IPS DF 6.9 (cell line): ENCODE results near the gene GORASP2.
"Not testable (repeated sequence)": the region's sequence is repeated elsewhere in the genome, so short reads cannot be mapped to it uniquely, and the experiment has no call there.

Source experiments
- DNase-seq: peaks from one replicate; pipeline ENCODE4 v3.0.0-alpha.2; 2013; ENCODE audit warnings: low read depth, low spot score
- H3K27ac ChIP-seq: one replicate; pipeline ENCODE4 v1.5.1; 2013; ENCODE audit warnings: low read length, control low read depth
- H3K27me3 ChIP-seq: 2 replicates; pipeline ENCODE4 v1.6.1; 2013; ENCODE audit warnings: mild to moderate bottlenecking, low read length; ENCODE audit not compliant: control insufficient read depth, insufficient read depth
- H3K36me3 ChIP-seq: 2 replicates; pipeline ENCODE4 v1.6.1; 2013; ENCODE audit warnings: low read length; ENCODE audit not compliant: control insufficient read depth, insufficient read depth
- H3K4me1 ChIP-seq: 2 replicates; pipeline ENCODE4 v1.6.1; 2013; ENCODE audit warnings: low read length; ENCODE audit not compliant: control insufficient read depth, insufficient read depth
- H3K4me3 ChIP-seq: 2 replicates; pipeline ENCODE4 v1.5.1; 2013; ENCODE audit warnings: mild to moderate bottlenecking, low read length
- H3K9me3 ChIP-seq: 2 replicates; pipeline ENCODE4 v1.6.1; 2013; ENCODE audit warnings: low read length, inconsistent platforms; ENCODE audit not compliant: control insufficient read depth, insufficient read depth
- WGBS: extraction: QIAGEN DNeasy Blood & Tissue Kit; methylation state at CpG from one replicate; pipeline ENCODE4 v1.1.7; 2013; ENCODE audit warnings: mixed read lengths, missing lambda C conversion rate; ENCODE audit not compliant: insufficient read length, insufficient coverage; 5-methylcytosine and 5-hydroxymethylcytosine counted together

GORASP2 gene

DNA sequence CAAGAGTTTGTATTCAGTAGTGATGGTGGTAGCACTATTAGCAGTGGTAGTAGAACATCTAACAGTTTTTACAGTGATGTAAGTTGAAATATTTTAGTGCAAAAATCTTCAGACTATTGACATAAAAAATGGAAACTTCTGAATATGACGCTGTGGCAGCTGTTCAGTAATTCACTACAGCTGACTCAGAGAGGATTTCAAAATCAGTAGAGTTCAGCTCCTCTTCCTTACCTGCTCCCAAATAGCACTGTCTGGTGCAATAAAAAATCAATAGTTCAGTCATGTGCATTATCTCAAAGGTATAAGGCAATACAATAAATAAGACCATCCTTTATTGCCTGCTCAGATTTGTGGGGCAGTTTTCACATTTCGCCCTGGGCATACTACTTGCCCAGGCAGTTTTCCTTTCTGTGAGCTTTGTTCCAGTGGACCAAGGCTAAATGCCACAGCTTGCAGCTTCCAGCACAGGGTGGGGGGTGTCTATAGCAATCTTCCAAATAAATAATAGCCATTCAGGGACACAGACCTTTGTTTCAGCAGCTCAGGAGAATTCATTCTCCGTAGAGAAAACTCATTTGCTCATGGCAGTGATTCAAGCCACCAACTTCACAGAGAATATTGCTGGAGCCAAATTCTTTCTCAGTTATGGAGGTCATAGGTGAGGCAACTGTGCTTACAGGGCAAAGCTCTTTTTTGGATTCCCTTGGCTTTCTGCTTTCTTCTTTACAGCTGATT, 33.9 kb upstream of the GORASP2 start:
- Histone ChIP-seq H3K36me3 (no peaks in the 10 kb centered on the region), H3K27ac (no peak overlapping the region), H3K9me3 (no peaks in the 10 kb centered on the region), H3K4me1 (no peaks in the 10 kb centered on the region), H3K27me3 (no peaks in the 10 kb centered on the region), H3K4me3 (no peak overlapping the region)
- DNase-seq, result no peak
- WGBS, result no CpG with 5 or more reads among the region's 3 CpGs

DNA sequence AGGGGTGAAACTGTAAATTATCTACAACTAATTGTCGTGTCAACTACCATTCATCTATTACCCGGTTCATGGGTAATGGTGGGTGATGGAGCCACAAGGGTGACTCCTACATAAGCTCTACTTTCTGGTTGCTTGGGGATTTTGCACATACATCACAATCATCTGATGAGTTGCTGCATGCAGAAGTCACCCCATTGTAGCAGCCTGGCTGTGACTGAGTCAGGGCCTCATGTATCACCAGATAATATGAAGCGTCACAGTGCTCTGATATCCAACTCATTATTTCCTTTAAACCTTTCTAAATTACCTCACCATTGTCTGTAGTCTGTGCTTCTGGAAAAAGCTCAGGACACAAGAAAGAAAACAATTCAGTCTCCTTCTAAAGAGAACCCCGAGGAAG, 32.4 kb upstream of the GORASP2 start:
- WGBS, result no CpG with 5 or more reads among the region's 4 CpGs
- DNase-seq, result no peak
- Histone ChIP-seq H3K9me3 (no peaks in the 10 kb centered on the region), H3K4me1 (no peaks in the 10 kb centered on the region), H3K27ac (no peak overlapping the region), H3K27me3 (no peaks in the 10 kb centered on the region), H3K4me3 (no peak overlapping the region), H3K36me3 (no peaks in the 10 kb centered on the region)

DNA sequence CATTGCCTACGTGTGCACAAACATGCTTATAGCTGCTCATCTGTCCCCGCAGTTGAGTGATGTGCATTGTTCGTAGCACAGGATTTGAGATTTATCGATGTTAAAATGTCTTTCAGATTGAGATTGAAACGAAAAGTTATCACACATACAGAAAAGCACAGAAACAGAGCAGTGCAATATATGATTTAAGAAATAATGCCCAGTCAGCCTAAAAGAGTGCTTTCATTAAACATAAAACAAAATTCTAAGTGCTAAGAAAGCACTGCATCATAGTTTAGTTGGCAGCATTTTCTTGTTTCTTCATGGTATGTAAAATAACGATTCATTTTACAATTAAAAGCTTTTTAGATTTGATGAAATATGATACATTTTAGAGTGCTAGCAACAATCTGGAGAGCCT, 31.9 kb upstream of the GORASP2 start:
- Histone ChIP-seq H3K27me3 (no peaks in the 10 kb centered on the region), H3K9me3 (no peaks in the 10 kb centered on the region), H3K4me3 (no peak overlapping the region), H3K36me3 (no peaks in the 10 kb centered on the region), H3K4me1 (no peaks in the 10 kb centered on the region), H3K27ac (no peak overlapping the region)
- DNase-seq, result no peak
- WGBS, result no CpG with 5 or more reads among the region's 6 CpGs

DNA sequence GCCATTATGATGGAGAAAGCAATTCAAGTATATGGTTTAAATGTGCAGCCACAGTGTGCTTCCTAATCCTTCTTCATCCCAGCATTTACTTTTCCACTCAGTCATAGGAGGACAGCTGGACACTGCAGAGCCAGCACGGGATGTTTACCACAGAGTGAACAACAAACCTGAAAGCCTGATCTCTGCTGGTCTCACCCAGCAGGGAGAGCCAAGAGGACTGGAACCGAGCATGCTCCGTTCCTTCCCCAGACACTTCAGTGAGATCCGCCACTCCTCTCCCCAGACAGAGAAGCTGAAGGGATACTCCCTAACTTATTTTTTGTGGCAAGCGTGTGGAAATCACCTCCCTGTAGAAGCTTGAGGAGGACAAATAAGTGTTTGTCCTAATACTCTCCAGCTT, 23.2 kb upstream of the GORASP2 start:
- no peaks in the 10 kb centered on the region for H3K27me3 ChIP-seq
- no peak for DNase-seq
- no peaks in the 10 kb centered on the region for H3K4me1 ChIP-seq
- no peaks in the 10 kb centered on the region for H3K36me3 ChIP-seq
- no peak overlapping the region for H3K4me3 ChIP-seq
- H3K9me3 ChIP-seq, result no peaks in the 10 kb centered on the region
- H3K27ac ChIP-seq, result no peak overlapping the region
- no CpG with 5 or more reads among the region's 5 CpGs for WGBS

DNA sequence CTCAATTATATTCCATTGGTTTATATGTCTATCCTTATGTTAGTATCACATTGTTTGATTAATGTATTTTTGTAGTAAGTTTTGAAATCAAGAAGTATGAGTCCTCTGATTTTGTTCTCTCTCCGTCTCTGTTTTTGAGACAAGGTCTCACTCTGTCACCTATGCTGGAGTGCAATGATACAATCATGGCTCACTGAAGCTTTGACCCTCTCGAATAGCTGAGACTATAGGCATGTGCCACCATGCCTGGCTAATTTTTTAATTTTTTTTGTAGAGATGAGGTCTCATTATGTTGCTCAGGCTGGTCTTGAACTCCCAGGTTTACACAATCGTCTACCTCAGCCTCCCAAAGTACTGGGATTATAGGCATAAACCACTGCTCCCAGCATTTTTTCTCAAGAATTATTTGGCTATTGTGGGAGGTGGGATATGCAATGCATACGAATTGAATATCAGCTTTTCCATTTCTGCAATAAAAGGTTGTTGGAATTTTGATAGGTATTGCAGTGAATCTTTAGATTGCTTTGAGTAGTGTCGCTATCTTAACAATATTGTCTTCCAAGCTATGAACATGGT, 17.7 kb upstream of the GORASP2 start:
- Histone ChIP-seq H3K9me3 (no peaks in the 10 kb centered on the region), H3K27ac (no peak overlapping the region), H3K4me1 (no peaks in the 10 kb centered on the region), H3K27me3 (no peaks in the 10 kb centered on the region), H3K4me3 (no peak overlapping the region), H3K36me3 (no peaks in the 10 kb centered on the region; the same call in 1 of the 2 replicates)
- no peak for DNase-seq
- WGBS, result no CpG with 5 or more reads among the region's 5 CpGs

DNA sequence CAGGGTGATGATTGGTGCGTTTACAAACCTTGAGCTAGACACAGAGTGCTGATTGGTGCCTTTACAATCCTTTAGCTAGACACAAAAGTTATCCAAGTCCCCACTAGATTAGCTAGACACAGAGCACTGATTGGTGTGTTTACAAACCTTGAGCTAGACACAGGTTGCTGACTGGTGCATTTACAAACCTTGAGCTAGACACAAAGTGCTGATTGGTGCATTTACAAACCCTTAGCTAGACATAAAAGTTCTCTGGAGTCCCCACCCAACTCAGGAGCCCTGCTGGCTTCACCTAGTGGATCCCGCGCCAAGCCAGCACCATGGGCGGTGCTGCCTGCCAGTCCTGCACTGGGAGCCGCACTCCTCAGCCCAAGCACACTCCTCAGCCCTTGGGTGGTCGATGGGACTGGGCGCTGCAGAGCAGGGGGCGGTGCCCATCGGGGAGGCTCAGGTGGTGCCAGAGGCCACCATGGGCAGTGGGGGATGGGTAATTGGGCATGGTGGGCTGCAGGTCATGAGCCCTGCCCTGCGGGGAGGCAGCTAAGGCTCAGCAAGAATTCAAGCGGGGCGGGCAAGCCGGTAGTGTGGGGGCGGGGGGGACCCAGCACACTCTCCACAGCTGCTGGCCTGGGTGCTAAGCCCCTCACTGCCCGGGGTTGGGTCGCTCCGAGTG, 13.9 kb upstream of the GORASP2 start:
- H3K4me3 ChIP-seq, H3K4me1 ChIP-seq, H3K36me3 ChIP-seq, H3K27me3 ChIP-seq, H3K27ac ChIP-seq, DNase-seq, H3K9me3 ChIP-seq: not testable (repeated sequence)
- WGBS, result no CpG with 5 or more reads among the region's 17 CpGs

DNA sequence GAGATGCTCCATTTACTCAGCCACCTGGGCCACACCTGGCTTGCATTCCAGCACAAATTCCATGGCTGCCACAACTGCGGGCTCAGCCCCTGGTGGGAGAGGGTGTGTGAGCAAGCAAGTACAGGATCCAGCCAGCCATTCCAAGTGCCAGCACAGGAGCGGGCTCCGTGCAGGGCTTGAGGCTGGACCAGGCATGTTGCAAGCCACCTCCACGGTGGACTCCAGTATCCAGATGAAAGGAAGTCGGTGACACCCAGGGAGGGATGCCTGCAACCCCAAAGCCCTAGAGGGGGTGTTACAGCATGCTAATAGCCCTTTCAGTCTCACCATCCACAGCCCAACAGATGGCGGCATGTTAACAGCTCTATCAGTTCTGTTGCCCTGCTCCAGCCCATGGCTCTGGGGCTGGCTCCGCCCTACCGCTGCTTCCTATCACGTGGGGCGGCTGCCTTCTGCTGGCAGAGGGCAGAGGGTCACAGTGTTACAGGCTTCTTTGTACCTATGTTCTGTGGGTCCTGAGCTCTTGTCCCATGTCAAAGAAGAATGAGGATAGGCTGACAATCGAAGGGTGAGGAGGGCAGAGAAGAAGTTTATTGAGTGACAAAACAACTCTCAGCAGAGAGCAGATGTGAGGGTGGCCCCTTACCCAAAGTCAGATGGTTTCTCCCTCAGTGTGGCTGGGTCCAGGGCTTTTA, 11.7 kb upstream of the GORASP2 start:
- Histone ChIP-seq H3K4me3 (no peak overlapping the region), H3K27me3 (no peaks in the 10 kb centered on the region), H3K27ac (no peak overlapping the region), H3K9me3 (peaks cover 2% of the 10 kb centered on the region; the same call in 1 of the 2 replicates), H3K36me3 (no peaks in the 10 kb centered on the region; the same call in 1 of the 2 replicates), H3K4me1 (no peaks in the 10 kb centered on the region)
- DNase-seq, result no peak
- WGBS, result no CpG with 5 or more reads among the region's 11 CpGs

DNA sequence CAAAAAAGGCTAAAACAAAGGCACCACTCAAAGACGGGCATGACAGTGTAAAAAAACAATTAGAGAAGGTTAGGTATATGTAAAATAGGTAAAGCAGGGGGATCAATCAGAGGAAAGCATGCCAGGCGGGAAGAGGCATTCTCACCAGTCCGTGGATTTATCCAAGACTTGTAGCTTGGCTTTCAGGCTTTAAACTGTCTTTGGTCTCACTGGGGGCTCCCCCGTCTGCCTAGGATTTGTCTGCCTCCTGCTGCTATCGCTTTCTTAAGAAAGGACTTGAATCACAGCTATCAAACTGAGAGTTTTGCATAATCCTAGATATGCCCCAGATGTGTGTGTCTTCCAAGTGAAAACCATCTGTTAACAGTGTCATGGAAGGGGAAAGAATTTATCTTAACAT, 11.1 kb upstream of the GORASP2 start:
- Histone ChIP-seq H3K27me3 (no peaks in the 10 kb centered on the region), H3K36me3 (no peaks in the 10 kb centered on the region; the same call in 1 of the 2 replicates), H3K4me1 (no peaks in the 10 kb centered on the region), H3K27ac (no peak overlapping the region), H3K9me3 (peaks cover 2% of the 10 kb centered on the region; the same call in 1 of the 2 replicates), H3K4me3 (no peak overlapping the region)
- DNase-seq, result no peak
- no CpG with 5 or more reads among the region's 5 CpGs for WGBS

DNA sequence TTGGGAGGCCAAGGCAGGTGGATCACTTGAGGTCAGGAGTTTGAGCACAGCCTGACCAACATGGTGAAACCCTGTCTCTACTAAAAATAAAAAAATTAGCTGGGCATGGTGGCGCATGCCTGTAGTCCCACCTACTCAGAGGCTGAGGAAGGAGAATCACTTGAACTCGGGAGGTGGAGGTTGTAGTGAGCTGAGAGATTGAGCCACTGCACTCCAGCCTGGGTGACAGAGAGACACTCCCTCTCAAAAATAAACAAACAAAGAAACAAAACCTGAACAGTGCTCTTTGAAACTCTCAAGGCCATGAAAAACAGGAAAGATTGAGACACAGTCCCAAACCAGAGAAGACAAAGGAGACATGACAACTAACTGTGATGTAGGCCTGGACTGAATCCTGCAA, 7.2 kb upstream of the GORASP2 start:
- not testable (repeated sequence) for H3K4me3 ChIP-seq, H3K36me3 ChIP-seq, H3K9me3 ChIP-seq, DNase-seq, H3K27me3 ChIP-seq, H3K4me1 ChIP-seq, H3K27ac ChIP-seq
- no CpG with 5 or more reads among the region's 2 CpGs for WGBS

DNA sequence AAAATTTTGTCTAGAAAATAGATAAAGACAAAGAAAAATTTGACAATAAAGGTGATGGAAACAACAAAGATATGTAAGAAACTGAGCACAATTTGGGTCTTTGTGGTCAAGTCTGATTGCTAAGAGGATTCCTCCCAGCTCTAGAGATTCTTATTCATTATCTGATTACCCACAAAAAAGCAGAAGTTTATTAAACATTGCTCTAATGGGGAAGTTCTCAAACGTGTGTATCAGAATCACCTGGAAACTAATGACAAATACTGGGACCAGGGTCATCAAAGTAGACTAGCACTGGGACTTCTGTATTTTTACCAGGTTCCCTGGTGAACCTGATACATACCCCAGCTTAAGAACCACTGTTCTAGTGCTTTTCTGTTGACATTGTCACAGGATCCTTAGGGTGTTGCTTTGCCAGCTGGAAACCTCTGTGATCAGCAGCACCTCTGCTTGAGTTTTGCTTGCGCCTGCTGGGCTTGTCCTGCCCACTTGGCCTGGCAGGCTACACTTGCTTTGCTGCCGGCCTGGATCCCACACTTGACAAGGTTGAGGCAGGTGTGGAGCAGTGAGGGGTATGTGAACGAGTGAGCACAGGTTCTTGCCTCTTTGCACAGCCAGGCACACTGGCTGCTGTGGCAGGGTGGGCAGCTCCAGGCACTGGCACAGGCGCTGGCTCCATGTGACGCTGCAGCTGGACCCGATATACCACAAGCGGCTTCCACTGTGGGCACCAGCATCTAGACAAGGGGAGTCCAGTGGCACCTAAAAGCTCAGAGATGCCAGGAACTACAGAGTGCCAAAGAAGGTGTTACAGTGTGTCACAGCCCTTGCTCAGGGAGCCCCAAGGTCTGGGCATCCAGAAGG, 6.2 kb upstream of the GORASP2 start:
- DNase-seq, result no peak
- WGBS, result no CpG with 5 or more reads among the region's 8 CpGs
- H3K36me3 ChIP-seq, result no peaks in the 10 kb centered on the region
- no peak overlapping the region for H3K4me3 ChIP-seq
- H3K27ac ChIP-seq, result no peak overlapping the region
- H3K9me3 ChIP-seq, result 0 out of 2 replicates have a peak, but pooled peaks cover 1% of the 10 kb centered on the region
- H3K4me1 ChIP-seq, result no peaks in the 10 kb centered on the region
- no peaks in the 10 kb centered on the region for H3K27me3 ChIP-seq
